COLO668 (cell line): Measurements from ENCODE around the gene SLC35C1.
"Not testable (repeated sequence)": the region's sequence is repeated elsewhere in the genome, so short reads cannot be mapped to it uniquely, and the experiment has no call there.

ENCODE experiments used
- DNase-seq: peaks from one replicate; lab custom pipeline; 2025; ENCODE audit not compliant: unreplicated experiment; lab: John Stamatoyannopoulos, UW

Gene SLC35C1

GRCh38 chr11:45786272-45786671 lies 18.7 kb upstream of the SLC35C1 start:
- DNase-seq: no peak

DNA sequence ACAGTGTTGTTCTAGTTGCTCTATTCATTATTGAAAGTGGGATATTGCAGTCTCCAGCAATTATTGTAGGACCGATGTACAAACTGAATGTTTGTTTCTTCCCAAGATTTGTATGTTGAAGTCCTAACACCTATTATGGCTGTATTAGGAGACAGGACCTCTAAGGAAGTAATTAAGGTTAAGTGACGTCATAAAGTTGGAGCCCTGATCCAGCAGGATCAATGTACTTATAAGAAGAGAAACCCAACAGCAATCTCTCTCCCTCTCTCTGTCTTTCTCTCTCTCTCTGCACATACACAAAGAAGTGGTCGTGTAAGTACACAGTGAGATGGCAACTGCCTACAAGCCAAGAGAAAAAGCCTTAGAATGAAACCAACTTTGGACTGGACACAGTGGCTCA lies 16.1 kb upstream of the SLC35C1 start:
- no peak for DNase-seq

DNA sequence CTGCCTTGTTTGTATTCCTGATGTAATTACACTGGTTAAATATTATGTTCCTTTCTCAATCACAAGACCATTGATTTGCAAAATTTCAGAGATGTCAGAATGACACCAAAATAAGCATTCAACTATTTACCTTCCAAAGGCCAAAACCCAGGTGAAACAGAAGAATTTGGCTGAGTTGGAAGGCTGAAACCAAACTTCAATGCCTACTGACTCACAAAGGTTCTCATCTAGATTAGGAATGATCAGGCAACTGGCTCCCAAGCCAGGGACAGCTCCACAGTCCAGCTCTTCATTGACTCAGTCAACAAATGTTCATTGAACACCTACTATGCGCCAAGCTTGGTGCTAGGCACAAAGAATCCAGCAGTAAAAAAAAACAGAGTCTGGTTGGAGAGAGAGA lies 13.4 kb upstream of the SLC35C1 start:
- no peak for DNase-seq

- peak; percentile 82 for DNase-seq
Observed at GRCh38 chr11:45794169-45794568, 10.8 kb upstream of the SLC35C1 start.

DNA sequence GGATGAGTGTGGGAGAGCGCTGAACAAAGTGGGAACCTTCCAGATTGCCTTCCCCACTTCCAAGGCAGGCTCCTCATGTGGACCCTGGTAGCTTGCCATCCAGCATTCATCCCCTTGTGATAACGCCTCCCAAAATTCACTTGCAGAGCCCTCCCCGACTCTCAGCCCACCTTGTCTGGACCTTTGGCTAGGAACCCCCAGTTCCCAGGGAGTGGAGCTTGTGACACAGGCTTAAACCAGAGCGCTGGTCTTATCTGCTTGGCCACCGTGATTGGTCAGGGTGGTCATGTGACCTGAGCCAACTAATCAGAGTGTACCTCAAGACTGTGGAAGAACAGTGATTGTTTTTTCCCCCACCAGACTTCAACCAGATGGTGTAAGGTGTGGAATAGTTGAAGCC lies 9.6 kb upstream of the SLC35C1 start:
- DNase-seq: no peak

DNA sequence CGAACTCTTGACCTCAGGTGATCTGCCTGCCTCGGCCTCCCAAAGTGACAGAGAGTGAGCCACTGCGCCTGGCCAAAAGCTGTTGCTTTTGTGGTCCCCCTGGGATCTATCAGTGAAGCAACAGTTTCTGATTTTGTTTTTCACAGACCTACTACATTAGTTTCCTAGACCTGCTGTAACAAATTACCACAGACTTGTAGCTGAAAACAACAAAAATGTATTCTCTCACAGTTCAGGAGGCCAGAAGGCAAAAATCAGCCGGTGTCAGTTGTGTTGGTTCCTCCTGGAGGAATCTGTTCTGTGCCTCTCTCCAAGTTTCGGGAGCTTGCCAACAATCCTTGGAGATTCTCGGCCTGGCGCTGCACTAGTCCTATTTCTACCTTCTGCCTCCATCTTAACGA lies 8.5 kb upstream of the SLC35C1 start:
- no peak for DNase-seq

- no peak for DNase-seq
Observed at GRCh38 chr11:45798793-45799441, 6.0 kb upstream of the SLC35C1 start.

- no peak for DNase-seq
Observed at GRCh38 chr11:45799562-45799961, 5.4 kb upstream of the SLC35C1 start.

GRCh38 chr11:45800261-45800660 lies 4.7 kb upstream of the SLC35C1 start:
- DNase-seq: no peak

GRCh38 chr11:45801723-45802315 lies 3.1 kb upstream of the SLC35C1 start:
- DNase-seq: no peak

DNA sequence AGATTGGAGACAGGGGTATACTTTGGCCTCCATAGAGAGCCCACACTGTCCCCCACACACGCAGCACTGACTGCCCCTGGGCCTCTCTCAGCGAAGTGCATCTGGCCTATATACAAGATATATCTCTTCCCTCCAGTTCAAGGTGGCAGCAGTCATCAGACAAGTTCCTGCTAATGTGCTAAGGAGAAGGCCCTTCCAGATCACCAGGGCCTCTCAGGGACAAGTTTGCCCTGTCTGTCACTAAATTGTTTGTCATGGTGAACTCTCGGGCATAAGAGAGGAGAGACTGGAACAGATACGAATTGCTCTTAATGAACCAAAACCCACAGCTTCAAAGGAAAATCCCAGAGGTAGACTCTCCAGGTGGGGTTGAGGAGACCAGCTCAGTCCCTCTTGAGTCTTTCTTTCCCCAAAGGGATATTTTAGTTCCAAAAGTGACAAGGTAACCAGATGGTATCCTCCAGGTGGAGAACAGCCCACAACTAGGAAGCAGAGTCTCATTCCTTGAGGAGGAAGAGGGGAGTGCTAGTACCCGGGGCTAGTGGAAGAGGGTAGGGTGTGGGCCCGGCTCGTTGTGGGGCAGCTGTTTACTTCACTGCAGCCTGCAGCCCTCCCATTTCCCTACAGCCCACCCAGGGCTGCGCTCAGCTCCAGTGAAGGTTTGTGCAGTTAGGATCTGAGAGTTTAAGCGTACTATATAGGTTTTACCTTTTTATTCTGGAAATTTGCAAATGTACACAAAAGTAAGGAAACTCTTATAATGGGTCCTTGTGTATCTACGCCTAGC lies 2.2 kb upstream of the SLC35C1 start:
- no peak for DNase-seq

DNA sequence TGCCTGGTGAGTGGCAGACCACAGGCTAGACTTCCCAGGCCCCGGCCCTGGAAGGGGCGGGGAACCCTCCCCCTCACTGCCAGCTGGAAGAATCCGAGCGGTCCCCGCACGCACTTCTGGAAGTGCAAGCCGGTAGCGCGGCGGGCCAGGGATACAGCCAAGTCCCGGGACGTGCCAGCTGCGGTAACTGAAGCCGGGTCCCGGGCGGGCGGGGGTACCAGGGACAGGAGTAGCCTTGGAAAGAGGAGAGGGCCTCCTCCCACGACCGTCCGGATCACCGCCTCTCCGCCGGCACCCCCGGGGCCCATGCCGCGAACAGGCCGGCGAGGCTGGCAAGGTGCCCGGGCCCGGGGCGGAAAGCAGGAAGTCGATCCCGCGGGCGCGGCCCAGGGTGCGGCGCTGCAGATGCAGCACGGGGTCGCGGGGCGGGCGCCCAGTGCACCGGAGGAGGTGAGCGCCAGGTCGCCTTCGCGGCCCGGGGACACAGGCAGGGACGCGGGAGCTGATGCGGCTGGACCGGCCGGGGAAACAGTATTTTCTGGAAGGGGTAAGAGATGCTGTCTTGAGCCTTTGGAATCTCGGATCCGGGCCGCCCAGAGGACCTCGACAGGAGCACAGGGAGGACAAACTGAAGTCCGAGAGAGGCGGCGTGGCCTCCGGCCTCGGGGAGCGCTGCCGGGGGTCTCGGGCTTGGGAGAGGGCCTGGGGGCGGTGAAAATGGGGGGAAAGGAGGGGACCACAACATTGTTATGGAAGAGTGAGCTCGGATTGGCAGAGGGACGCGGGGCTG lies 783 bp upstream of the SLC35C1 start:
- DNase-seq: peak; percentile 90

DNA sequence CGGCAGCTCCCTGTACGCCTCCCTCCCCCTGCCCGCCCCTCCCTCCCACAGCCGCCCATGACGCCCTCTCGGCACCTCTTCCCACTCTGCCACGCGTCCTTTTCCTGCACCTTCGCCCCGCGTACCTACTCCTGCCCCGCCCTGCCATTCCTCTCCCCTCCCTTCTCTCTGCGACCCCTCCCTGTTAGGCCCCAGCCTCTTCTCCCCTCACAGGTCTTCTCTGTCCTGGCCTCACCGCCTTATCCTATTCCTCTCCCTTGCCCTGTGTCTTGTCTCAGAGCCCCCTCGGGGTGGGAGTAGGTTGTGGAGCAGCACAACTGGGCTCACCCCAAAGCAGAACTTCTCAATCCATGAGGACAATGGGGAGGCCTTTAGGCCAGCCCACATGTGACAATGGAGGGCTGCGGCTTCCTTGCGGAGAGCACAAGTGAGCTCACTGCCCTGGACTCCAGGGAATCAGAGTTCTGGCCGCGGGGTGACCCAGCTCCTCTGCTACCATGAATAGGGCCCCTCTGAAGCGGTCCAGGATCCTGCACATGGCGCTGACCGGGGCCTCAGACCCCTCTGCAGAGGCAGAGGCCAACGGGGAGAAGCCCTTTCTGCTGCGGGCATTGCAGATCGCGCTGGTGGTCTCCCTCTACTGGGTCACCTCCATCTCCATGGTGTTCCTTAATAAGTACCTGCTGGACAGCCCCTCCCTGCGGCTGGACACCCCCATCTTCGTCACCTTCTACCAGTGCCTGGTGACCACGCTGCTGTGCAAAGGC lies 539 bp downstream of the SLC35C1 start:
- peak; percentile 35 for DNase-seq

DNA sequence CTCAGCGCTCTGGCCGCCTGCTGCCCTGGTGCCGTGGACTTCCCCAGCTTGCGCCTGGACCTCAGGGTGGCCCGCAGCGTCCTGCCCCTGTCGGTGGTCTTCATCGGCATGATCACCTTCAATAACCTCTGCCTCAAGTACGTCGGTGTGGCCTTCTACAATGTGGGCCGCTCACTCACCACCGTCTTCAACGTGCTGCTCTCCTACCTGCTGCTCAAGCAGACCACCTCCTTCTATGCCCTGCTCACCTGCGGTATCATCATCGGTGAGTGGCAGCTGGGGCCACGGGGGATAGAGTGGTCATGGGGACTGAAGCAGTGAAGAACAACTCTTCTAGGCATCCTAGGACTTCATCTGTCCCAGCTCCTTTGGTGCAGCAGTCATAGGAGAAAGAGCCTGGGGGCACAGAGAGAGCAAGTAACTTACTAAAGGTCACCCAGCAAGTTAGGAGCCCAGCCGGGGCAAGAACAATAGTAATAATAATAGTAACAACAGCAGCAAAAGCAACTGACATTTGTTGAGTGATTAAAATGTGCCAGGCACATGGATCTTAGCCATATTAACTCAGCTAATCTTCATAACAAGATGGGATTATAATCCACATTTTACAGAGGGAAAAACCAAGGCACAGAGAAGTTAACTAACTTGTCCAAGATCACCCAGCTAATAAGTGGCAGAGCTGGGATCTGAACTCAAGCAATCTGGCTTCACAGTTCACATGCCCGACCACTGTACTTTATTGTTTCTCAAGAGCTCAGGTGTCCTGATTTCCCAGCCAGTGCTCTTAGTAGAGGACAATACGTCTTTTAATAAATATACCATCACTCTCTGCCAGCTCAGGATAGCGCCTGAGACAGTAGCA lies 1.4 kb downstream of the SLC35C1 start:
- DNase-seq: no peak

GRCh38 chr11:45806937-45807791 lies 2.2 kb downstream of the SLC35C1 start:
- DNase-seq: no peak

GRCh38 chr11:45807792-45808238 lies 2.9 kb downstream of the SLC35C1 start:
- no peak for DNase-seq

DNA sequence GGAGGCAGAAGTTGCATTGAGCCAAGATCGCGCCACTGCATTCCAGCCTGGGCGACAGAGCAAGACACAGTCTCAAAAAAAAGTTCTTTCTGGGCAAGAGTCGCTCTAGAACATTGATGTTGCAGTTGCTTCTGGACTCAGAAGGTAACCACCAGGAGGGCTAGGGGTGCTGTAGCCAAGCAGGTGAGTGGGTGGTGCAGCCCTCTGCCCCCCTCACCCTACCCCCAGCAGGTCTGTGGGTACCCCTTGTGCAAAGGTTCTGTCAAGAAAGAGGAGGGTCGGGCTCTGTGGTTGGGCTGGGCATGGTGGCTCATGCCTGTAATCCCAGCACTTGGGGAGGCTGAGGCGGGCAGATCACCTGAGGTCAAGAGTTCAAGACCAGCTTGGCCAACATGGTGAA lies 3.5 kb downstream of the SLC35C1 start:
- DNase-seq: not testable (repeated sequence)

DNA sequence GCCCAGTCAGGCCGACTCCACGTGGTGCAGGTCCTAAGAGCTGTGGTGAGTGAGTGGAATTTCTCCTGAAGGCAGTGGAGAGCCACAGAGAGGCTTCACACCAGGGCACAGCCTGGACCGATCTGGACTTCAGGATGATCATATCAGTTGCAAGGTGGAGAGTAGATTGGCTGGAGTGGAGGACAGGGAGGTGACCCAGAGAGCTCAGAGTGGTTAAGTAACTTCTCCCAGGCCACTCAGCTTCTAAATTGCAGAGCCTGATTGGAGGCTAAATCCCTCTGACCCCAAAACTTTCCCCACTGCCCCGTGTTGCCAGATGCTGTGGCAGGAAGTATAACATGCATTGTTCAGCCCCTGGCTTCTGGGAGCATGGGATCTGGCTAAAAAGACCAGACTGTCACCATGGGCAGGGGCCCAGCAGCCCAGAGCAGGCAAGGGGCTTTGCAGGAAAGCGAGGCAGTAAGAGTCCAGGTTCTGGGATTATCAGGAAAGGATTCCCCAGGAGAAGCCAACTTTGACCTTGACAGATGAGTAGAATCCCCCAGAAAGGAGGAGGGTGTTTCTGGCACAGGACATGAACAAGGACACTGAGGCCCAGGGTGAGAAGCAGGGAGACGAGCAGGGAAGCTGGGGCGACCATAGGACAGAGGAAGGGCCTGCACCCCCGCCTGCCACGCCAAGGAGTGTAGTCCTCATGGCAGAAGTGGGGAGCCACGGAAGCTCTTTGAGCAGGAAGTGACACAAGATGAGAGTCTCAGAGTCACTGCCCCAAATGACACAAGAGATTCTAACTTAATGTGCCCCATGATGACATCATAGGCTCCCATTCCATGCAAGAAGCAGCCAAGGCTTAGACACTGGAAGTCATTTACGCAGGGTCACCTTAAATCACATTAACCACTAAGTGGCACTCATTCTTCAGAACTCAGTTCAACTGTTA lies 4.8 kb downstream of the SLC35C1 start:
- no peak for DNase-seq
